GM19023 (cell line): Measurements from ENCODE around the gene KLHL29.

Source experiments
- ATAC-seq: cut with Tn5 transposase; IDR thresholded peaks from one replicate; pipeline ENCODE4 v1.9.1; 2021; ENCODE audit warnings: mild to moderate bottlenecking, moderate library complexity; ENCODE audit not compliant: unreplicated experiment

Gene KLHL29

DNA sequence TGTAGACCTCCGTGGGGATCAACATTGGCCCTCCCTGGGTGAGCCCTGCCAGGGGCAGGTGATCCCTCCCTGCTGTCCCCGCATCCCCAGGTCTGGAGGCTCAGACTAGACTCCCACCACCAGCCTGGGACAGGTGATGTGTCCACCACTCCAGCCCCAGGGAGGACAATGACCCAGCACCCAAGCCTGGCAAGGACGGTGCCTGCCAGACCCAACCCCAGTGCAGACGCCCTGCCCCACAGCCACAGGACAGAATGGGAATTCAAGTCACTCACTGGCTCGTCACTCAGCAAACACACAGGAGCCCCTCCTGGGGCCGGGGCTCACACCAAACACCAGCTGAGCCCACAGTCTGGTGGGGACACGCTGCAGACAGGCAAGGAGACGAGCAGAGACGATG is 302.2 kb downstream of the KLHL29 start:
- ATAC-seq, result no peak

DNA sequence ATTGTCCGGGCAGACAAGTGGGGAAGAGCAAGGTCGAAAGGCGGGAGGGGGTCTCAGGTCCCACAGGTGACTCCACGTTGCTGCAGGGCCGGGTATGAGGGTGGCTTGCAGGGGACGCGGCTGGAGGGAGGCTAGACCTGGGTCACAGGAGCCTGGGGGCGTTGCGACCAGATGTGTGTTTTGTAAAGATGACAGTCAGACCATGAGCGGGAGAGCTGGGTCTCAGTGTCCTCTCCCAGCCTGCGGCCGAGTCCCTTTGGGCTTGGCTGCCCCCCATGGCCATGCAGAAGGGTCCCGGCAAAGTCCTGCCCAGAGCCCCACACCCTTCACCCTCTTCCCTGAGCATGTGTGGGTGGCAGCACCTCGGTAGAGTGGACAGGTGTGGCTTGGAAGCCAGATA is 302.7 kb downstream of the KLHL29 start:
- no peak for ATAC-seq

DNA sequence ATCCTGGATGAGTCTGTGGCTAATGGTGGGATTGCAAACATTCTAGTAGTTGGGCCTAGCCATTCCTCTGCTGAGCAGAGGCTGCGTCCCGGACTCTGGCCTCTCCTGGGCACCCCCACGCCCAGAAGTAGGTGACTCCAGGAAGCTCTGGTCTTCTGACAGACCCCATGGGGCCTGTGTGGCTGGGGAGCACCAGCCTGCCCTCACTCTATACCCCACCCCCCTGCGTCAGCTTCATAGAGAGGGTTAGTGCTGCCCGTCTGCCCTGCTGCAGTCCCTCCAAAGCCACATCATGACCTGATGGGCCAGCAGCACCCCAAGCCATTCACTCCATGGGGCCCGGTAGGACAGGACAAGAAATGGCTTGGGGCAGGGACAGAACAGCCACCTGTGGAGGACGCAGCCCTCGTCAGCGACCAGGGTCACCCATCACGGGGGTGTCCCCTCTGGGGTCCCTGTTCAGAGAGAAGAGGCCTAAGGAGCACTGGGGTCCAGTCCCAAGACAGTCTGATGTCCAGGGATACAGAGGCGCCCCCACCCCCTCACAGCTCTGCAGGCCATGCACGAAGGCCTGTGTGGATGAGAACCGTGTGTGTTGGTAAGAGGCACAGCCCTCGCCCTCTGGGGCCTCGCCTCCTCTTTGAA is 303.6 kb downstream of the KLHL29 start:
- no peak for ATAC-seq

DNA sequence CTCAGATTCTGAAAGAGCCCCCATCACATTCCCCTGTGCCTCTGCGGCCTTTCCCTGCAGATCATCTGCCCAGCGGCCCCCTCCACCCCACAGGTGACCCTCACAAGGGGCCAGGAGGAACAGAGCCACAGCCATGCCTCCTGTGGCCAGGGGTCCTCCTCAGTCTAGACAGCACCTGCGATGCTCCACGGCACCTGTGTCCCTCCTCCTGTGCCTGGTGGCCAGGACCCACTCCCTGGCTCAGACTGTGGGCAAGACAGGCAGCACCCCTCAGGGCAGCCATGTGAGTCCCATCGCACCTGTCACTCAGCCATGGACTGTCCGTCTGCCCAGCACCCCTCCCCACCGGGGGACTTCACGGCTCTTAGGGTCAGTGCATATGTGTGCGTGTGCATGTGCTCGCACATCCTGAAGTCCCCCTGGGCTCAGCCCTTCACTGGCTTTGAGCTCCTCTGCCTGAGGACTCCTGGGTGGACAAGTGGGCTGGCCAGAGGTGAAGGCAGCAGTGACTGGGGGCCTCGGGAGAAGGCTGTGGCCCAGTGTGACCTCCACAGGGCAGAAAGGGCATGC is 304.2 kb downstream of the KLHL29 start:
- ATAC-seq, result no peak

DNA sequence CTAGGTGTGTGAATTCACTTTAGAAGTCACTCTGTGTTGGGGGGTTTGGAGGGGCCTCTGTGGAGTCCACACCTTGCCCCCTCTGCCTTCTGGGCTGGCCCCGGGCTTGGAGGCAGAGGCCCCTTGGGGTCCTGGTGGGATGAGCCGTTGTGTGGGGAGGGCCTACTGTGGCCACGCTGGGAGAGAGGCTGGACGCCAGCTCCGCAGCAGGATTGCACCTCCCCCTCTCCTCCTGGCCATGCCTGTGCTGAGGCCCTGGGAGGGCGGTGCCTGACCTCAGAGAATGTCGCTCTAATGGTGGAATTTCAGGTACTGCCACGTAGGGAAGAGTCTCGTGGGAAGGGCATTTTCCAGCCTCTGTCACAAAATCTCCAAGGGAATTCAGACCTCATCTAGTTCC is 304.9 kb downstream of the KLHL29 start:
- no peak for ATAC-seq

DNA sequence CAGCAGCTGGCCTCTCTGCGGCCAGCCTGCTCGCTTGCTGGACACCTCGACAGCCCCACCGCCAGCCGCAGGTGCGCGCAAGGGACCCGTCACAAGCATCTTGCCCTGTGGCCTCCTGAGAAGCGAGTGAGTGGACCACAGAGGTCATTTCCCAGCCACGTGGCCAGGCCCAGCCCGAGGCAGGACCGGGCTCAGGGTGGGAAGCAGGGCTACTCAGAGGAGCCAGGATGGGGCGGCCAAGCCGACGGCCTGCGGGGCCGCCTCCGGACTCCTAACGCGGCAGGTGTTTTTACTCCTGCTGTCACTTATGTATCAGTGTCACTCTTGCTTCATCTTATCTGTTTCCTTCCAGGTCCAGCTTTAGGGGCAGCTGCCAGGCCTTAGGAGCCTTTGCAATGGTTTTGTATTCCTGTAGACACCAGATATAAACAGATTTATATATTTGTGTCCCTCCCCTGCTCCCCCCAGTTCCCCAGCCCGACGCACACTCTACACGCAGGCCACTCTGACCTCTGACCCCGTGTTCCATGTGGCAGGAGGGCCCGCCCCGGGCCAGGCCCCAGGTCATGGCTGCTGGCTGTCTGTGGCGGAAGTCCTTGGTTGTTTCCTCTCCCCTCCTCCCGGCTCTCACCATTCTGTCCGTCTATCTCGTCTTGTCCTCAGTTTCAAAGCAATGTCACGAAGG is 305.6 kb downstream of the KLHL29 start:
- ATAC-seq, result no peak

DNA sequence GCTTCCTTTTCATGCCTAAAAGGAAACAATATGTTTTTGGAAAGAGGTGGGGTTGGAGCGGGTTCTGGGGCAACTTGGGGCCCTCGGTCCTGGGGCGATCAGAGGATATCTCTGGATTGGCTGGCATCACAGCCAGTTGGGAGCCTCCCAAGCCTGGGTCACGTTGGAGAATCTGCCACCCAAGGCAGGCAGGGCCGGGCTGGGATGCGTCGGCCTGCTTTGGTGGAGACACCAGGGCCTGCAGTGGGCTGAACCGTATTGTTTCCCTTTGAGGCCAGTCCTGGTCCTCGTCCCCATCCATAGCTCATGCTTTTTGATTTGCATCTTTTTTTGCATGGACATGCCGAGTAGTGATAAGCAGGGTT is 306.1 kb downstream of the KLHL29 start:
- no peak for ATAC-seq

DNA sequence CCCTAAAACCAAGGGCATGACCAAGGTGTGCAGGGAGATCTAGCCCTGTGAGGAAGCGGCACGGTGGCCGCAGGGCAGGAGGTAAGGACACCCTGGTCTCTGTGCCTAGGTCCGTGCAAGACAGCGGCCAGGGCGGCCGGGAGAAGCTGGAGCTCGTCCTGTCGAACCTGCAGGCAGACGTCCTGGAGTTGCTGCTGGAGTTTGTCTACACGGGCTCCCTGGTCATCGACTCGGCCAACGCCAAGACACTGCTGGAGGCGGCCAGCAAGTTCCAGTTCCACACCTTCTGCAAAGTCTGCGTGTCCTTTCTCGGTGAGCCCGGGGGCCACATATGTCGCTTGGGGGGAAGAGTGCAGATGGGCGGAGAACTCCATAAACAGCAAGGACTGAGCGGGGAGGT is 306.6 kb downstream of the KLHL29 start:
- no peak for ATAC-seq

DNA sequence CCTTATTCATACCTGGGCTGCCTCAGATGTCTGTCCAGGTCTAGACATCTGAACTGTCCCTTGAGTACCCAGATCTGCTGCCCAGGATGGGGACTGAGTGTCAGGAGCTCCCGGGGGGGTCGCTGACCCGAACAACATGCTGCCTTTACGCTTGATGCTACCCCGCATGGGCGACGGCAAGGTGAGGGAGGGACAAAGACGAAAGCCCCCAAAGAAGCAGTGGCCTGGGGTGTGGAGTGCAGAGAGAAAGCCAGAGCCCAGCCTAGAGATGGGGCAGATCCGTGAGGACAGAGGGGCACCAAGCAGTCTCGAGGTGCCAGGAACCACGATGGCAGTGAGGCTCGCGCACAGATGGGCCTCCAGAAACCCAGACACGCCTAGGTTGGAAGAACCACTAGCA is 307.3 kb downstream of the KLHL29 start:
- no peak for ATAC-seq

DNA sequence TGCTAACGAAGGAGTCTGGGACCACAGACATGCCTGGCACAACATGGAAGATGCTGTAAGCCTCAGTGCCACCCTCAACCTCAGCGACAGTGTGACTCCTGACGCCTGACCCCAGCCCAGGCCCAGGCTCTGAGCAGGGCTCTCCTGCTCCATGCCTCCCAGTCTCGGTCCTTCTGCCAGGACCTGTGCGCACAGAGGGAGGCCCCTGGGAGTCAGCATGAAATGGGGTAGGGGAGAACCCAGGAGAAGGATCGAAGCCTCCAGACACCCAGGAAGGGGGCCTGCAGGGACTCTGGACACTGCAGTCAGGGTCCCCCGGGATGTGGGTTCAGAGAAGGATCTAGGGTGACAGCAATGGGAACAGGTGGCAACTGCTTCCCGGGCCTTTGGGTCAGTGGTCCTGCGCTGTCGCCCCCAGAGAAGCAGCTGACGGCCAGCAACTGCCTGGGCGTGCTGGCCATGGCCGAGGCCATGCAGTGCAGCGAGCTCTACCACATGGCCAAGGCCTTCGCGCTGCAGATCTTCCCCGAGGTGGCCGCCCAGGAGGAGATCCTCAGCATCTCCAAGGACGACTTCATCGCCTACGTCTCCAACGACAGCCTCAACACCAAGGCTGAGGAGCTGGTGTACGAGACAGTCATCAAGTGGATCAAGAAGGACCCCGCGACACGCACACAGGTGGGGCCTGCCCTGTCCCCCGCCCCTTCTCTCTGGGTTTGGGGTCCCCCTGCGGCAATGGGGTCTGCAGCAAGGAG is 308.0 kb downstream of the KLHL29 start:
- no peak for ATAC-seq

DNA sequence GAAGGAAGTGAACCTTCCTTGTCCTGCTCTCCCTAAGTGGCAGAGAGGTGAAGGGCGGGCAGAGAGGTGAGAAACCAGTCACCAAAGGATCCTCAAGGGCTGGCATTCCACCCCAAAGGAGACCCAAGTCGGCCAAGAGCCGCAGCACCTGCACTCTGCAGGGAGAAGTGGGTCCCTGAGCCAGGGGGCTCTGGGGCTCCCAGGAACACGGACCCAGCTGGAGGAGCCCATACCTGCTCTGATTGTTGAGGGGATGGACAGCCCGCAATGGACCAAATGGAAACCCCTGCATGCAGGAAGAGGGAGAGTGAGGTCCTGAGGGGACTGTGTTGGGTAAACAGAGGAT is 308.6 kb downstream of the KLHL29 start:
- no peak for ATAC-seq

DNA sequence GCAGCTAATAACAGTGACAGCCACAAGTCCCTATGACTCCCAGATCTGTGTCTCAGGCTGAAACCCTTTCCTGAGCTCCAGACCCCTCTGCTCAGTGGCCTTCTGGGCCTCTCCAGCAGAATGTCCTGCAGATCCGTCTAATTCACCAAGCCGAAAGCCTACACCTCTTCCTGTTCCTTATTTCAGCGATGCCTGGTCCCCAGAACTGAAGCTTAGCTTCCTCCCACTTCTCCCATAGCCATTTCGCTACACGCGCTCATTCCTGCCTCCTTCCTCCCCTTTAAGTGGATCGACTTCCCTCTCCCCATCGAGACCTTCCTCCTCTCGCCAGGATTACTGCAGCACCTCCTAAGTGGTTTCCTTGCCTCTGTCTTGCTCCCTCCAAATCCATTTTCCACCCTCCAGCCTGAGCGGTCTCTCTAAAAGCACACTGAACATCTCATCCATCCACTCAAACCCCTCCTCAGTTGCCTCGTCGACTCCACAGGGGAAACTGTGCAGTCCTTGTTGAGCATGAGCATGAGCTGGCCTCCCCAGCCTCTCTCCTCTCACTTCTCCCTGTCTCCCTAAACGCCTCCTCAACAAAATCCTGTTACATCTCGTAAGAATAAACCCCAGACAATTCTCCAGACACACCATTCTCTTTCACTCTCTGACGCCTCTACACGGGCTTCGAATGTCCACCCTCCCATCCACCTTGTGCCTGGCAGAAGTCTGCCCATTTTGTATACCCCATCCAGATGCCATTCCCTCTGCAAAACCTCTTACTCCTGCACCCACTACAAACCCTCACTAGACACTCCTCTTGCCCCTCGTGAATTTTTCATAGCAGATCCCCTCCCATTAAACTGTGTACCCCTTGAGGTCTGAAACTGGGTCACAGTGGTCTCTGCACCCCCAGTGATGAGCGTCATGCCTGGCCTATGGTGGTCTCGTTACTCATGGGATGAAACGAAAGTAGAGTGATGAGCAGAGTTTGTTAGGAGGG is 309.4 kb downstream of the KLHL29 start:
- no peak for ATAC-seq

DNA sequence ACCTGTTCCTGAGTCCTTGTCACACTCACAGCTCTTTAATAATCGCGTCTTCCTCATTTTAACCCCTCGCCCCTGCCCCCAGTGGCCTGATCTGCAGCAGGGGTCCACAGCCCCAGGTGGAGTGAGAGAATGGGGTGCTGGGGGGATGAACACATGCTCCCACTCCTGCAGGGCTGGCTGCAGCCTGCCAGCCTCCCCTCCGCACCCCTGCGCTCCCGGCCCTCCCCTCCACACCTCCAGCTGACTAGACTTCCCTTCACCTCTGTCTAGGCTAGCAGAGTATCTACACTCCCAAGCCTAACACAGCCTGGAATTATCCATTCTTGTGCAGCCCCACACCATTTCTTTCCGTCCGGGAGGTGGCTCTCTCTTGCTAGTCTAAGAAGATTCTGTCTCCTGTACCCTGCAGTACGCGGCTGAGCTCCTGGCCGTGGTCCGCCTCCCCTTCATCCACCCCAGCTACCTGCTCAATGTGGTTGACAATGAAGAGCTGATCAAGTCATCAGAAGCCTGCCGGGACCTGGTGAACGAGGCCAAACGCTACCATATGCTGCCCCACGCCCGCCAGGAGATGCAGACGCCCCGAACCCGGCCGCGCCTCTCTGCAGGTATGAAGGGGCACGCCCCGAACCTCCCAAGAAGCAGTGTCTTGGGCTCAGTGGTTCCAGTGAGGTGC is 310.4 kb downstream of the KLHL29 start:
- no peak for ATAC-seq

DNA sequence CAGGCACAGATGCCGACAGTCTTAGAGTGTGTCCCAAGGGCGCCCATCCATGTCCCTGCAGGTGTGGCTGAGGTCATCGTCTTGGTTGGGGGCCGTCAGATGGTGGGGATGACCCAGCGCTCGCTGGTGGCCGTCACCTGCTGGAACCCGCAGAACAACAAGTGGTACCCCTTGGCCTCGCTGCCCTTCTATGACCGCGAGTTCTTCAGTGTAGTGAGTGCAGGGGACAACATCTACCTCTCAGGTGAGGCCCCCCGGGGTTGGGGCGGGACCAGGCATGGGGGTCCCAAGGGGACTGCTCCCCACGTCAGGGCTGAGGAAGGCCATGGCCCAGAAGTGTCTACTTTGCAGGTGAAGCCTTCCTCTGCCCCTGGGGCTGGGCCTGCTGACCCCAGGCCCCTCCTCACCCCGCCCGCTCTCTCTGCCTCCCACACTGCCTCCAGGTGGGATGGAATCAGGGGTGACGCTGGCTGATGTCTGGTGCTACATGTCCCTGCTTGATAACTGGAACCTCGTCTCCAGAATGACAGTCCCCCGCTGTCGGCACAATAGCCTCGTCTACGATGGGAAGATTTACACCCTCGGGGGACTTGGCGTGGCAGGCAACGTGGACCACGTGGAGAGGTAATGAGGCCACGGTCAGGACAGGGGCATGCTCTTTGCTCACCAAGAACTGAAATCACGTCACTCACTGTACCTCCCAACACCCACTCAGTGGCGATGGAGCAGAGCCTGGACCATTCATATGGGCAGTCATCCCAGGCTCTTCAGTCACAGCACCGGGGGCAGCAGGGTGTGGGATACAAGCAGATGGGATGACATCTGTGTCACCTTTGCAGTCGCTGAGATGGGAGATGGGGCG is 311.1 kb downstream of the KLHL29 start:
- ATAC-seq, result no peak

DNA sequence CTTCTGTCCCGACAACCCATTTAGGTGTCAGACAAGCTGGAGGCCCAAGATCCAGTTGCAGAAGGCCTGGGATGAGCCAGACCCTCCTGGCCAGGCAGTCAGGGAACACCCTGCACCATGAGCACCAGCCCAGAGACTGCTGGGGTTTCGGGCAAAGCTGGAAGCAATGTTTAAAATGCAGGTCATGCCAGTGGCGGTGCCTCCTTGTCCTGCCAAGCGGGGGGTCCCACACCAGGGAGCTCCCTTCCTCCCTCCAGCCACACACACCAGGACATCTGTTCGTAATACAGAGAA is 311.7 kb downstream of the KLHL29 start:
- no peak for ATAC-seq

DNA sequence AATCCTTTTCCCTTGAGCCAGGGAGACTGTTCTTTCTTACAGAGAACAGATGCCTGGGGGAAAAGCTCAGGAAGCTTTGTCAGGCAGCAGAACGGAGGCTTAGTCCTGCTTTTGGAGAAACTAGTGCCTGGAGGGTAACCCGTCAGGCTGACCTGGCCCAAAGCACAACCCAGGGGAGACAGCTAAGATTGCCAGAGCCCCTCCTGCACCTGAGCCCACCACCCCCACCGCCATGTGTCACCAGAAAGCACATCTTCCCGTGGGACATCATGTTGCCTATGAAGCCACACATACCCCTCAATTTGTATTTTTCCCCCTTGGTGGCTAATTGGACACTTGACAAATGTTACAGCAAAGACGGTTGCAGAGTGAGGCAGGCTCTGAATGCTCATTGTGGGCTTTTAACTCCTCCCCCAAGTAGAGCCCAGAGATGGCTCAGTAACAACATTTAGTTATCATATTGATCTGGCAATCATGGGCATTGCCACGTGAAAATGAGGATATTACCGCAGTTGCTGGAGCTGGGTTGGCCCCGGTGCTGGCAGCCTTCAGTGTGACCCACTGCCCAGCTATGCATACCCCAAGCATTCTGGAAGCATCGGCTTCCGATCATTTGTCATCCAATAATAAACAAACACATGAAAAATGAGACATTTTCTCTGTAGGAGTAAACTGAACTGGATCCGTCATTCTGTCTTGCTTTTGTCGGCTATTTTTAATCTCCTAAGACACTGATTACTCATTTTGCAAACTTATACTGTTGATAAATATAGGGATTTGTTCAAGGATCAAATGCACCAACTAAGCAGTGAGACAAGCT is 312.5 kb downstream of the KLHL29 start:
- no peak for ATAC-seq

DNA sequence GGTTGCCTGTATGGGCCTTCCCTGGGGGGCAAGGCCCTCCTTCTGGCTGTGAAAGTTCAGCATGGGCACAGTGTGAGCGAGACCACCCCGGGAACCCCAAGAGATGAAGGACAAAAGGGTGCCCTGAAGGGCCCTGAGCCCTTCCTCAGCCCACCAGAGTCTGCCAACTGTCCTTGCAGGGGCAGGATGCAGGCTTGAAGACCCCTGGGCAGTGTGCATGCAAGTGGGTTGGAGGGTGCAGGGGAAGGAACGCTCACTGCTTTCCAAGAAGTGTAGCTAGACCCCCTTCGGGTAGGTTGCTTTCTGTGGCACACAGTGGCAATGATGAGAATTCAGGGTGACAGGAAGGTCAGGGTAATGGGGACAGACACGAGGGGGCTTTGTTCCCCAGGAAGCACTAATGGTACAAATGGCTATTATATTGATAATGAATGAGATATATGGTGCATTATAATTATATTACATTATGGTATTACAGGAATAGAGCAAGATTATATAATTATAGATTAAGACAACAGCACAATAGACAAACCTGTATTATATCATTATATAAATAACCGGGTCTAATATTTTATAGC is 313.2 kb downstream of the KLHL29 start:
- no peak for ATAC-seq
